HG03342 (cell line): ENCODE data around the gene TUT4.
"Not testable (repeated sequence)": the region's sequence is repeated elsewhere in the genome, so short reads cannot be mapped to it uniquely, and the experiment has no call there.

ENCODE experiments used
- ATAC-seq: cut with Tn5 transposase; IDR thresholded peaks from one replicate; pipeline ENCODE4 v1.9.1; 2021; ENCODE audit warnings: mild to moderate bottlenecking, moderate library complexity; ENCODE audit not compliant: unreplicated experiment

TUT4 gene

GRCh38 chr1:52552505-52553361 lies at the start of gene TUT4:
Gene TUT4 (minus strand): TSS chr1:52553092. CDS start chr1:52526280, 26,812 bp downstream.
- peak; percentile 47 for ATAC-seq

- no peak for ATAC-seq
Observed at GRCh38 chr1:52601991-52602855, 49.3 kb upstream of the TUT4 start, which contains the start of gene GPX7. Gene GPX7 (plus strand): TSS chr1:52602371. CDS start chr1:52602410, 39 bp downstream.

DNA sequence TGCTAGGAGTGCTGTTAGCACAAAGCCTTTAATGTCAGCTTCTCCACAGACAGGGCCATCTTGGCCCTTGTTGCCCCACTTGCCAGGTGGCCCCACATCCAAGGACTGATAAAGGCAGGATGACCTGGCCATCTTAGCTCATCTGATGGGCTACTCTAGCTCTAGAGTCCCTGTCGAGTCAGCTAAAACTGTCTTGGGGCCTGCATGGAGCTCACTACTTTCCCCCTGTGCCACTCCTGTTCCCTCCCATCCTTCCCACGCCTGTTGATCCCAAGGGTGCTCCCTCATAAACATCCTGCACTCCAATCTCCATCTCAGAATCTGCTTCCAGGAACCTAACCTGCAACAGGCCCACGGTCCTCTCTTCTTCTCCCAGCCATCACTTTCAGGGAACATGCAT lies 48.6 kb upstream of the TUT4 start:
- no peak for ATAC-seq

DNA sequence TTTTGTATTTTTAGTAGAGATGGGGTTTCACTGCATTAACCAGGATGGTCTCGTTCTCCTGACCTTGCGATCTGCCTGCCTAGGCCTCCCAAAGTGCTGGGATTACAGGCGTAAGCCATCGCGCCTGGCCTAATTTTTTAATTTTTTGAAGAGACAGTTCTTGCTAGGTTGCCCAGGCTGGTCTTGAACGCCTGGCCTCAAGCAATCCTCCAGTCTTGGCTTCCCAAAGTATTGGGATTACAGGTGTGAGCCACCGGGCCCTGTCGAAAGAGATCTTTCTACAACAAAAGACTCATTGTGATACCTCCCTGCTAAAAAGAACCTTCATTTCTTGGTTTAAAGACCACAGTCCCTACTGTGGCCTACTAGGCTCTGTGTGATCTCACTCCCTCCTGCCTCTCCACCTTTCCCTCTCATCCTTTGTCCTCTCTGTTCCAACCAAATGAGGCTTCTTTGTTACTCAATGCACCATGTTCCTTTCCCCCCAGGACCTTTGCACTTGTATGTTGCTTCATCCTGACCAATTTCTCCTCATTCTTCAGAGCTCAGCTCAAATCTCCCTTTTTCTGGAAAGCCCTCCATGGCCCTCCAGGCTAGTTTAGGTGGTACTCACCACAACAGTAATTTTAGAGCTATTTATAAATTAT lies 47.8 kb upstream of the TUT4 start:
- ATAC-seq = no peak

DNA sequence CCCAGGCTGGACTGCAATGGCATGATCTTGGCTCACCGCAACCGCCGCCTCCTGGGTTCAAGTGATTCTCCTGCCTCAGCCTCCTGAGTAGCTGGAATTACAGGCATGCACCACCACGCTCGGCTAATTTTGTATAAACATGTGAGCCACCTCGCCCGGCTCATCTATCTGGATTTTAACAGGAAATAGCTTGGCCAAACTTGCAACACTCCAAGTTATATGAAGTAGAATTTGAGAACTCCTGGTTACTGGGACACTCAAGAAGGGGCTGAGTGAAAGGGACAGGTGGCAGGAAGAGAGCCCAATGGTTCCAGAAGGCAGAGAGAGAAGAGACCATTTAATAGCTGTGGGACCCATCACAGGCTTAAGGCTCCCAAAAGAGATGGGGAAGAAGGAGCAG lies 46.3 kb upstream of the TUT4 start:
- no peak for ATAC-seq

DNA sequence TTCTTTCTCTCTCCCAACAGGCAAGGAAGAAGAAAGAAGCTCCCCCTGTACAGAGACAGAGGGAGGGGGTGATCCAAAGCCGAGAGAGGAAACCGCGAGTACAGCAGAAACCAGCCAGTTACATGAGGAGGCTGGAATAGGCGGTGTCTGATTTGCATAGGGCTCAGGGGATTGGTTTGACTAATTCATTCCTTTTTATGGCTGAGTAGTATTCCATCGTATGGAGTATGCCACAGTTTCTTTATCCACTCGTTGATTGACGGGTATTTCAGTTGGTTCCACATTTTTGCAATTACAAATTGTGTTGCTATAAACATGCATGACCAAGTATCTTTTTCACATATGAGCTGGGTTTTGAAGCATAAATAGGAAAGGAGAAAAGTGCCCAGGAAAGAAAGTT lies 45.8 kb upstream of the TUT4 start:
- ATAC-seq = no peak

- ATAC-seq = no peak
Observed at GRCh38 chr1:52597912-52598311, 45.0 kb upstream of the TUT4 start.

DNA sequence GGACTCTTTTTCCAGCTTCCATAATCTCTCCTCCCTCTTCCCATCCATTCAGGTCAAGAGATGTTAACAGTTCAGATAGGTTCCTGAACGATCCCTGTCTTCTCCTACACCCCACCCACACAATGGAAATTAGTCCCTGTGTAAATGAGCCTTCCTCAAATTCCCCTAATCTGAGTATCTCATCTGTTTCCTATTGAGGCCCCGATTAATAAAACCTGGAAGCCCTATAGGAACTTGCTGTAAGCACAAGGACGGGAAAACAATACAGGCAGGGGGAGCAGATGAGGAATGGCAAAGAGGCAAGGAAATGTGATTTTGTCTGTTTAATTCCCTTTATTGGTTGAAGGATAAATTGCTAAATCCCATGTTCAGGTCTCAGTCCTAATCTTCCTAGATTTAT lies 42.2 kb upstream of the TUT4 start:
- ATAC-seq = no peak

DNA sequence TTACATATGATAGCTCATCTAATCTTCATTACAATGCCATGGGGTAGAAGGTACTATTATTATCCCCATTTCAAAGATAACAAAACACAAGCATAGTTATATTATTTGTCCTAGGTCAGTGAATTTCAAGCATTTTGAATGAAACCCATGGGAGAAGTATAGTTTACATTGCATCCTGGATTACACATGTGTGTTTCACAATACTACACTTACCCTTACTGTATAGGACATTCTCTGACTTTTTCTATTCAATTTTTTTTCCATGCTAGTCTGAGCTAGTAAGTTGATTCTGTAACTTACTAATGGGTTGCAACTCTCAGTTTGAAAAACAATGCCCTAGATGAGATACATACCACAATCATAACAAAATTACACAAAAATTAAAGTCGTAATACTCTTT lies 40.6 kb upstream of the TUT4 start:
- no peak for ATAC-seq

GRCh38 chr1:52592637-52593323 lies 39.9 kb upstream of the TUT4 start:
- no peak for ATAC-seq

GRCh38 chr1:52590266-52590665 lies 37.4 kb upstream of the TUT4 start:
- no peak for ATAC-seq

GRCh38 chr1:52588535-52588934 lies 35.6 kb upstream of the TUT4 start:
- ATAC-seq = no peak

DNA sequence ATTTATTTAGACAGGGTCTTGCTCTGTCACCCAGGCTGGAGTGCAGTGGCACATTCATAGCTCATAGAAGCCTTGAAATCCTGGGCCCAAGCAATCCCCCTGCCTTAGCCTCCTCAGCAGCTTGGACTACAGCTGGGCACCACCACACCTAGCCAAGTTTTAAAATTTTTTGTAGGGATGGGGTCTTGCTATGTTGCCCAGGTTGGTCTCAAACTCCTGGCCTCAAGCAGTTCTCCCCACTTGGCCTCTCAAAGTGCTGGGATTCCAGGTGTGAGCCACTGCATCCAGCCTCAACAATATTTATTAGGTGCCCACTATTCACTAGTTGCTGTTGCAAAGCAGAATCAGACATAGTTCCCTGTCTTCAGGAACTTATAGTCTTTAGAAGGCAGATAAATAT lies 35.1 kb upstream of the TUT4 start:
- no peak for ATAC-seq

GRCh38 chr1:52585474-52585873 lies 32.6 kb upstream of the TUT4 start:
- ATAC-seq = no peak

DNA sequence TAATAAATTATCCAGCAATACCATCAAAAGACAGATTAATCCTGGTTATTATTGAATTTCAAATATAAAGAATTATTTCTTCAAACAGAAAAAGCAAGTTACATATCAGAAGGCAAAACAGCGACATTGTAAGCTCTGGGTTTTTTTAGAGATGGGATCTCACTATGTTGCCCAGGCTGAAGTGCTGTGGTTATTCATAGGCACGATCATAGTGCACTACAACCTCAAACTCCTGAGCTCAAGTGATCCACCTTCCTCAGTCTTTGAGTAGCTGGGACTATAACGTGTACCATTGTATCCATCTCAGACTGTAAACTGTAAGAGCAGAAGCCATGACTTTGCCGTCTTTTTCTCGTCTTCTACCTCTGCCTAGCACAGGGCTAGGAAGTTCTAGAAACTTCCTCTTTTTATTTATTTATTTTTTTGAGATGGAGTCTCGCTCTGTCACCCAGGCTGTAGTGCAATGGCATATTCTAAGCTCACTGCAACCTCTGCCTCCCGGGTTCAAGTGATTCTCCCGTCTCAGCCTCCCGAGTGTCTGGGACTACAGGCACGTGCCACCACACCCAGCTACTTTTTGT lies 29.3 kb upstream of the TUT4 start:
- no peak for ATAC-seq

GRCh38 chr1:52580283-52580682 lies 27.4 kb upstream of the TUT4 start:
- no peak for ATAC-seq

DNA sequence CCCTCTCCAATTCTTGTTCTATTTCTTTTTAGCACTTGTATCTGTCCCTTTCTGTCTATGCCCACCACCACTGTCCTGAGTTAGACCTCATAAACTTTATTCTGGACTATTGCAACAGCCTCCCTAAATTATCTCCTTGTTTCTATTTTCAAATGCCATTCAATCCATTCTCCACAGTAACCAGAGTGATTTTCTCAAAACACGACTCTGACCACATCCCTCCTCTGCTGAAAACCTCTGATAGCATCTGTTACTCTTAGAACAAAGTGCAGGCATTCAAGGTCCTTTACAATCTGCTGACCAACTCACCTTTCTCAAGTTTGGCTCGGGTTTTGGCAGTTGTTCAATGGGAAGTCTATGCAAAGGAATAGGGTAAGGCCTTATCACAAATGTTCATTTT lies 26.5 kb upstream of the TUT4 start:
- no peak for ATAC-seq

DNA sequence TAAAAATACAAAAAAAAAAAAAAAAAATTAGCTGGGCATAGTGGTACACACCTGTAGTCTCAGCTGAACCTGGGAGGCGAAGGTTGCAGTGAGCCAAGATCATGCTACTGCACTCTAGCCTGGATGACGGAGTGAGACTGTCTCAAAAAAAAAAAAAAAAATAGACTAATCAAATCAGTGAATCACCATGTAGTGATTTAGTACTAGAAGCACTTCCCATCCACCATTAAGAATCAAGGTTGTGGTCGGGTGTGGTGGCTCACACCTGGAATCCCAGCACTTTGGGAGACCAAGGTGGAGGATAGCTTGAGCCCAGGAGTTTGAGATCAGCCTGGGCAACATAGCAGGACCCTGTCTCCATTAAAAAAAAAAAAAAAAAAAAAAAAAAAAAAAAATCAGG lies 25.2 kb upstream of the TUT4 start:
- not testable (repeated sequence) for ATAC-seq

- ATAC-seq = no peak
Observed at GRCh38 chr1:52576074-52576473, 23.2 kb upstream of the TUT4 start.

DNA sequence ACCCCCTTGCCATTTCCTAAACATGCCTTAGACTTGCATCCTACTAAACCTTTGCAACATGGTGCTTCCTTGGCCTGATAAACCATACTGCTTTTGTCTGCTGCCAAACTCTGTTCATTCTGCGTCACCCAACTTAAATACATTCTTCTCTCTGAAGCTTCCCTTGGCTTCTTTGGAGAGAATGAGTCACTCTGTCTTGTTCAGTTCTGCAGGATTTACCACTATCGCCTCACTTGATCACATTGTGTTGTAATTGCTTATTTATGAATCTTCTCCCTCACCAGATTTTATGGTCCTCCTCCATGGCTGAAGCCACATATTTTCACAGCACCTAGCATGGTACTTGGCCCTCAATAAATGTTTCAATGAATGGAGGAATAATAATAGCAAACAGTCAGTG lies 21.7 kb upstream of the TUT4 start:
- ATAC-seq = no peak
